ENCODE measurements around the gene LENG1. TPM values are rescaled to one million over a fixed set of nuclear protein-coding genes. Genes with fewer than 3 reads are reported as not detected.
A peak's percentile ranks its signal among the peaks of the same experiment; 100 is the strongest.

Gene LENG1
- total and polyA plus RNA-seq, 9 of the 15 experiments (the other 6 are each of a cell fraction or from before 2014, with no cell fraction given) = 0.30 to 10.5 (median 4.7) TPM

- Histone ChIP-seq H3K9ac (ENCODE audit: insufficient read depth in 1 of 2, low read depth in 2 of 2, low read length in 2 of 2) (no peak overlapping the region; a peak in 1 of 4 replicates), H3K79me2 (ENCODE audit: control insufficient read depth, insufficient read depth, low read length) (peaks cover 9% of the 10 kb centered on the region), H4K20me1 (replicated peaks; ENCODE audit: control insufficient read depth, insufficient read depth, low read length) (no peaks in the 10 kb centered on the region), H3K36me3 (ENCODE audit: control insufficient read depth, insufficient read depth, low read length) (peaks cover 28% of the 10 kb centered on the region; the same call in 1 of the 3 replicates), H3K9me3 (replicated peaks; ENCODE audit: control insufficient read depth, insufficient read depth, low read depth, low read length) (no peaks in the 10 kb centered on the region), H3K9me1 (ENCODE audit: control insufficient read depth, insufficient read depth, low read length) (no peaks in the 10 kb centered on the region), H3K4me2 (ENCODE audit: insufficient read depth, low read length) (no peak overlapping the region), H2AFZ (ENCODE audit: low read depth, low read length) (no peak overlapping the region), H3K4me3 (no peak overlapping the region), H3K27ac (ENCODE audit: extremely low read depth, low read depth, low read length) (no peak overlapping the region), H3K27me3 (ENCODE audit: control insufficient read depth in 2 of 2, insufficient read depth in 2 of 2, low read length in 2 of 2) (no peaks in the 10 kb centered on the region), H3K4me1 (replicated peaks in 1 of 2; ENCODE audit: control insufficient read depth in 2 of 2, insufficient read depth in 2 of 2, low read length in 2 of 2) (peaks cover 4 to 12% of the 10 kb centered on the region in 2 experiments; a peak in 3 of 5 replicates)
- FAIRE-seq (no peak), ATAC-seq (no peak), DNase-seq (ENCODE audit: extremely low read depth in 1 of 4, low spot score in 3 of 4) (peak in 1 of 4 experiments; percentile 48)
- intact Hi-C loops (cut with micrococcal nuclease) (no loop called here), in situ Hi-C loops (cut with MboI) (no loop called here)
- CTCF ChIA-PET (ENCODE audit: low intra/inter-chr PET ratio) = no interaction called here
- no TSS peak for BruUV-seq (replicated peaks)
- 57% methylated on average over 8 of the region's 10 CpGs for WGBS (ENCODE audit: insufficient coverage, low coverage, missing lambda C conversion rate)
- POLR2A ChIA-PET = interaction anchor here (1.5 kb wide), 1 partner anchor 18 kb away, joined by 5 read pairs; the partner anchor contains the start of genes PRPF31 and TFPT
- no peak for TF ChIP-seq MCM2 (IDR thresholded peaks at IDR 0.05; ENCODE audit: low read depth)
- no peak for TF ChIP-seq ZNF785 (CRISPR knock-in tag; IDR thresholded peaks at IDR 0.05)
- TF ChIP-seq HMG20B (CRISPR knock-in tag; IDR thresholded peaks at IDR 0.05) = no peak
- TF ChIP-seq CREBBP (IDR thresholded peaks at IDR 0.05; ENCODE audit: low read depth, low read length) = peak; percentile 42
- peak; percentile 66 for TF ChIP-seq HNRNPK (IDR thresholded peaks at IDR 0.05; ENCODE audit: low read depth, low read length, poor library complexity, severe bottlenecking)
- TF ChIP-seq TCF3 (CRISPR knock-in tag; IDR thresholded peaks at IDR 0.05) = no peak
- TF ChIP-seq STAG1 (CRISPR knock-in tag; IDR thresholded peaks at IDR 0.05; ENCODE audit: borderline replicate concordance) = no peak
- no peak for TF ChIP-seq MTA3 (IDR thresholded peaks at IDR 0.05; ENCODE audit: borderline replicate concordance)
- TF ChIP-seq PTBP1 (IDR thresholded peaks at IDR 0.05; ENCODE audit: low read depth, low read length) = 0 out of 2 replicates have a peak, but pooled peaks have one; percentile 84
- no peak for TF ChIP-seq HDAC3 (IDR thresholded peaks at IDR 0.05; ENCODE audit: borderline replicate concordance, partially characterized antibody)
- no peak for TF ChIP-seq TSC22D4 (tag; IDR thresholded peaks at IDR 0.05)
- no peak for TF ChIP-seq NONO (IDR thresholded peaks at IDR 0.05; ENCODE audit: low read depth in 2 of 2, low read length in 1 of 2)
- no peak for TF ChIP-seq TCF7L2 (IDR thresholded peaks at IDR 0.05; ENCODE audit: low read depth, low read length)
- no peak for TF ChIP-seq ZKSCAN8 (CRISPR knock-in tag; IDR thresholded peaks at IDR 0.05)
- peak; percentile 97 for TF ChIP-seq PCBP2 (IDR thresholded peaks at IDR 0.05; ENCODE audit: low read depth, low read length, poor library complexity, severe bottlenecking)
- TF ChIP-seq ZNF431 (CRISPR knock-in tag; IDR thresholded peaks at IDR 0.05) = no peak
- TF ChIP-seq, protein P1, sequence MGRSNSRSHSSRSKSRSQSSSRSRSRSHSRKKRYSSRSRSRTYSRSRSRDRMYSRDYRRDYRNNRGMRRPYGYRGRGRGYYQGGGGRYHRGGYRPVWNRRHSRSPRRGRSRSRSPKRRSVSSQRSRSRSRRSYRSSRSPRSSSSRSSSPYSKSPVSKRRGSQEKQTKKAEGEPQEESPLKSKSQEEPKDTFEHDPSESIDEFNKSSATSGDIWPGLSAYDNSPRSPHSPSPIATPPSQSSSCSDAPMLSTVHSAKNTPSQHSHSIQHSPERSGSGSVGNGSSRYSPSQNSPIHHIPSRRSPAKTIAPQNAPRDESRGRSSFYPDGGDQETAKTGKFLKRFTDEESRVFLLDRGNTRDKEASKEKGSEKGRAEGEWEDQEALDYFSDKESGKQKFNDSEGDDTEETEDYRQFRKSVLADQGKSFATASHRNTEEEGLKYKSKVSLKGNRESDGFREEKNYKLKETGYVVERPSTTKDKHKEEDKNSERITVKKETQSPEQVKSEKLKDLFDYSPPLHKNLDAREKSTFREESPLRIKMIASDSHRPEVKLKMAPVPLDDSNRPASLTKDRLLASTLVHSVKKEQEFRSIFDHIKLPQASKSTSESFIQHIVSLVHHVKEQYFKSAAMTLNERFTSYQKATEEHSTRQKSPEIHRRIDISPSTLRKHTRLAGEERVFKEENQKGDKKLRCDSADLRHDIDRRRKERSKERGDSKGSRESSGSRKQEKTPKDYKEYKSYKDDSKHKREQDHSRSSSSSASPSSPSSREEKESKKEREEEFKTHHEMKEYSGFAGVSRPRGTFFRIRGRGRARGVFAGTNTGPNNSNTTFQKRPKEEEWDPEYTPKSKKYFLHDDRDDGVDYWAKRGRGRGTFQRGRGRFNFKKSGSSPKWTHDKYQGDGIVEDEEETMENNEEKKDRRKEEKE (IDR thresholded peaks at IDR 0.05; ENCODE audit: borderline replicate concordance in 1 of 2, control insufficient read depth in 1 of 2, low read depth in 2 of 2, low read length in 1 of 2) = no peak
- TF ChIP-seq DNMT1 (IDR thresholded peaks at IDR 0.05) = no peak
- no peak for TF ChIP-seq RBM15 (IDR thresholded peaks at IDR 0.05; ENCODE audit: insufficient read depth, low read length)
- TF ChIP-seq ZNF121 (CRISPR knock-in tag; conservative IDR thresholded peaks at IDR 0.05) = no peak
- peak; percentile 82 for TF ChIP-seq RBM22 (IDR thresholded peaks at IDR 0.05; ENCODE audit: low read depth, low read length, poor library complexity, severe bottlenecking)
Observed at GRCh38 chr19:54133312-54133956, 26.1 kb downstream of the LENG1 start.

Measured in K562 (cell line).